ENCODE results near the gene JPH2.

DNA sequence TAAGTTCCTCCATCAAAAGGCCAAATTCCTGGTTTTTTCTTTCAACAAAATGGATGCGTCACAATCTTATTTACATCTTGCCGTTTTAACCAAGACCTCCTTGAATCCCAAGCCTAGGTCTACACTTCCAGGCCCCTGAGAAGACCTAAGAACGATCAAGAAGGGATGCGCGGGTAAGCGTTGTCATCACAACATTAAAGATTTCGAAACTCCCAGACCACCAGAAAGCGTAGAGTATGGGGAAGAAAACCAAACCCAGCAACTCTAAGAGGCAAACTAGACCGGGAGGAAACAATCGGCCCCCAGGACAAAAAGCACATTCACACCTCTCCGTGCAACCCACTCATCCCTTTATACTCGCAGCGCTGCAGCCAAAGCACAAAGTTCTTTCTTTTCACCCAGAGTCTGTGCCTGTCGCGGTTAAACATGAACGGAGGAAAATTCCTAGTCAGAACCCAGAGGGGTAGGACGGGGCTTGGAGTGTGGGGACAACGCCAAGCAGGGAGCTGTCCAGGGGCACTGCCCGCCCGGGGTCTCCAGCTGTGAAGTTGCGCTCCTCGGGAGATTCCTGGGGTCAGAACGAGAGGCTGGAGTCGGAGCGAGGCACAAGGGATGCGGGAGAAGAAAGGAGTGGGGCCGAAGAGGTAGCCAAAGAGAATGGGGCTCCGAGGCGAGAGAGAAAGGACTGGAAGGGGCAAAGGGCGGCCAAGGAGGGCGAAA is 22.9 kb upstream of the JPH2 start:
- TF ChIP-seq EZH2 (IDR thresholded peaks at IDR 0.05; ENCODE audit: low read depth, unreplicated experiment): no peak
- no peak for TF ChIP-seq CTCF (conservative IDR thresholded peaks at IDR 0.05; ENCODE audit: low read depth in 2 of 2)
- TF ChIP-seq POLR2AphosphoS5 (IDR thresholded peaks at IDR 0.05; ENCODE audit: low read depth): no peak
- TF ChIP-seq EZH2phosphoT487 (IDR thresholded peaks at IDR 0.05; ENCODE audit: unreplicated experiment): no peak
- no peak for TF ChIP-seq ZNF114 (CRISPR knock-in tag; IDR thresholded peaks at IDR 0.05)
- TF ChIP-seq, protein P1, sequence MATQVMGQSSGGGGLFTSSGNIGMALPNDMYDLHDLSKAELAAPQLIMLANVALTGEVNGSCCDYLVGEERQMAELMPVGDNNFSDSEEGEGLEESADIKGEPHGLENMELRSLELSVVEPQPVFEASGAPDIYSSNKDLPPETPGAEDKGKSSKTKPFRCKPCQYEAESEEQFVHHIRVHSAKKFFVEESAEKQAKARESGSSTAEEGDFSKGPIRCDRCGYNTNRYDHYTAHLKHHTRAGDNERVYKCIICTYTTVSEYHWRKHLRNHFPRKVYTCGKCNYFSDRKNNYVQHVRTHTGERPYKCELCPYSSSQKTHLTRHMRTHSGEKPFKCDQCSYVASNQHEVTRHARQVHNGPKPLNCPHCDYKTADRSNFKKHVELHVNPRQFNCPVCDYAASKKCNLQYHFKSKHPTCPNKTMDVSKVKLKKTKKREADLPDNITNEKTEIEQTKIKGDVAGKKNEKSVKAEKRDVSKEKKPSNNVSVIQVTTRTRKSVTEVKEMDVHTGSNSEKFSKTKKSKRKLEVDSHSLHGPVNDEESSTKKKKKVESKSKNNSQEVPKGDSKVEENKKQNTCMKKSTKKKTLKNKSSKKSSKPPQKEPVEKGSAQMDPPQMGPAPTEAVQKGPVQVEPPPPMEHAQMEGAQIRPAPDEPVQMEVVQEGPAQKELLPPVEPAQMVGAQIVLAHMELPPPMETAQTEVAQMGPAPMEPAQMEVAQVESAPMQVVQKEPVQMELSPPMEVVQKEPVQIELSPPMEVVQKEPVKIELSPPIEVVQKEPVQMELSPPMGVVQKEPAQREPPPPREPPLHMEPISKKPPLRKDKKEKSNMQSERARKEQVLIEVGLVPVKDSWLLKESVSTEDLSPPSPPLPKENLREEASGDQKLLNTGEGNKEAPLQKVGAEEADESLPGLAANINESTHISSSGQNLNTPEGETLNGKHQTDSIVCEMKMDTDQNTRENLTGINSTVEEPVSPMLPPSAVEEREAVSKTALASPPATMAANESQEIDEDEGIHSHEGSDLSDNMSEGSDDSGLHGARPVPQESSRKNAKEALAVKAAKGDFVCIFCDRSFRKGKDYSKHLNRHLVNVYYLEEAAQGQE (IDR thresholded peaks at IDR 0.05; ENCODE audit: unreplicated experiment): peak; percentile 55
- no peak for TF ChIP-seq JUNB (IDR thresholded peaks at IDR 0.05; ENCODE audit: unreplicated experiment)
- TF ChIP-seq ZNF331 (CRISPR knock-in tag; IDR thresholded peaks at IDR 0.05; ENCODE audit: low read depth): no peak
- no peak for TF ChIP-seq NANOG (IDR thresholded peaks at IDR 0.05; ENCODE audit: borderline replicate concordance)
- no peak for TF ChIP-seq STAT1 (IDR thresholded peaks at IDR 0.05; ENCODE audit: unreplicated experiment)
- TF ChIP-seq, protein P2, sequence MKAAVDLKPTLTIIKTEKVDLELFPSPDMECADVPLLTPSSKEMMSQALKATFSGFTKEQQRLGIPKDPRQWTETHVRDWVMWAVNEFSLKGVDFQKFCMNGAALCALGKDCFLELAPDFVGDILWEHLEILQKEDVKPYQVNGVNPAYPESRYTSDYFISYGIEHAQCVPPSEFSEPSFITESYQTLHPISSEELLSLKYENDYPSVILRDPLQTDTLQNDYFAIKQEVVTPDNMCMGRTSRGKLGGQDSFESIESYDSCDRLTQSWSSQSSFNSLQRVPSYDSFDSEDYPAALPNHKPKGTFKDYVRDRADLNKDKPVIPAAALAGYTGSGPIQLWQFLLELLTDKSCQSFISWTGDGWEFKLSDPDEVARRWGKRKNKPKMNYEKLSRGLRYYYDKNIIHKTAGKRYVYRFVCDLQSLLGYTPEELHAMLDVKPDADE (IDR thresholded peaks at IDR 0.05): no peak
- TF ChIP-seq CREB1 (CRISPR knock-in tag; IDR thresholded peaks at IDR 0.05; ENCODE audit: low read depth): no peak

Data from GM23338 (cell line).